CD4-positive, alpha-beta T cell treated with Interleukin-2 at 100 ng/mL for 4 hours (primary cell): ENCODE results near the gene OR2T6.
"Not testable (repeated sequence)": the region's sequence is repeated elsewhere in the genome, so short reads cannot be mapped to it uniquely, and the experiment has no call there.

Experiments used
- DNase-seq: peaks from one replicate; pipeline ENCODE4 v3.0.0-alpha.2; 2020; ENCODE audit warnings: low spot score

The OR2T6 gene

DNA sequence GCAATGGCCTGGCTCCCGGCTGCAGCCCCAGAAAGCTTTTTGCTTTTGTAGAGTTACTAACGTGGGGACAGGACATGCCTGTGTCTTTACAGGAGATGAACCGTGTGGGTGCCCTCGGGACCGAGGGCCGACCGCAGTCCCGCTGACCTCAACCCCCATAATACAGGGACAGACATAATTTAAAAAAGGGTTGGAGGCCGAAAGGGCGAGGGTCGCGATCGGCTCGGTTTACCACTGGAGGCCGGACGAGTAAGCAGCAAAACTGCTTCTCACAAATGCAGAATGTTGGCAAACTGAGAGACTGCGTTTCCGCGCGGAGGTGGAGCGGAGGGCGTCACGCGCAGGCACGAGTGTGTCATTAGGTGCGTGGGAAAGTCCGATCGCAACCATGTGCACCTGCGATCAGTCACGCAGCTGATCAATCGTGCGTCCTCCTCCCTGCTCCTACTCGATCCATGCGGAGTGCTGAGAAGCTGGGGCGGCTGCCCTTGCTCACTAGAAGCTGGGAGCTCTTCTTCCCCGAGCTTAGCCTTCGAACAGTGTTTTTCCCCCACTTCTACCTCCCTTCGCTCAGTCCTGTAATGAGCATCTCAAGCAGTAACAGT lies 58.4 kb downstream of the OR2T6 start:
- DNase-seq, result not testable (repeated sequence)

DNA sequence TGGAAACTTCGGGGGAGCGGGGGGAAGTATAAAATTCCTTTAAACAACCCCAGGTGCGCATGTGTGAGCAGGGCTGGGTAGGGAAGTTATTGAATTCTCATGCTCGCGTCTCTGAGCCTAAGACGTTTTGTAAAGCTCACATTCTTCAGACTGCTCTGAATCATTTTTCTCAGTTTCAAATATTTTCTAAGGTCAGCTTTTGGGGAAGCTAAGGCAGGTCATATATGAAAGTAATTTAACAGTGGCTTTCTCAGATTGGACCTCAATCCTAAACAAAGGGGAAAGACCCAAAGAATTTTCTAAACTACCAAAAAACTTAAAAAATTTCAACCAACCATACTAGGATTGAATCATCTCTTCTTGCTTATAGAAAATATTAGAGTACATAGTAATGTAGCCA lies 59.4 kb downstream of the OR2T6 start:
- not testable (repeated sequence) for DNase-seq

GRCh38 chr1:248436303-248436702 lies 60.8 kb downstream of the OR2T6 start:
- not testable (repeated sequence) for DNase-seq

- DNase-seq, result not testable (repeated sequence)
These were observed 63.1 kb downstream of the OR2T6 start for GRCh38 chr1:248438668-248439067.

- not testable (repeated sequence) for DNase-seq
These were observed 63.7 kb downstream of the OR2T6 start for GRCh38 chr1:248439283-248439682.
